Measurements from ENCODE around the gene DTD1.

DTD1 gene

GRCh38 chr20:18715564-18715963, 127.7 kb downstream of the DTD1 start:
- no peak for DNase-seq

- no peak for DNase-seq
Observed at GRCh38 chr20:18717062-18717461, 129.2 kb downstream of the DTD1 start.

- DNase-seq = no peak
Observed at GRCh38 chr20:18718129-18718528, 130.3 kb downstream of the DTD1 start.

GRCh38 chr20:18719426-18719825, 131.6 kb downstream of the DTD1 start:
- DNase-seq = no peak

GRCh38 chr20:18721551-18722115, 133.8 kb downstream of the DTD1 start:
- DNase-seq = no peak

- DNase-seq = no peak
Observed at GRCh38 chr20:18722371-18722770, 134.5 kb downstream of the DTD1 start.

- DNase-seq = no peak
Observed at GRCh38 chr20:18724077-18724476, 136.2 kb downstream of the DTD1 start.

GRCh38 chr20:18724788-18725464, 137.1 kb downstream of the DTD1 start:
- no peak for DNase-seq

- no peak for DNase-seq
Observed at GRCh38 chr20:18727032-18727508, 139.2 kb downstream of the DTD1 start.

- no peak for DNase-seq
Observed at GRCh38 chr20:18728165-18728869, 140.5 kb downstream of the DTD1 start.

- DNase-seq = no peak
Observed at GRCh38 chr20:18728870-18729224, 141.0 kb downstream of the DTD1 start.

- no peak for DNase-seq
Observed at GRCh38 chr20:18729231-18729825, 141.5 kb downstream of the DTD1 start.

GRCh38 chr20:18731940-18732339, 144.1 kb downstream of the DTD1 start:
- no peak for DNase-seq

- DNase-seq = no peak
Observed at GRCh38 chr20:18734525-18735189, 146.8 kb downstream of the DTD1 start.

GRCh38 chr20:18737140-18737539, 149.3 kb downstream of the DTD1 start:
- no peak for DNase-seq

GRCh38 chr20:18738055-18738454, 150.2 kb downstream of the DTD1 start:
- no peak for DNase-seq

GRCh38 chr20:18738888-18739287, 151.0 kb downstream of the DTD1 start:
- DNase-seq = no peak

GRCh38 chr20:18739751-18740166, 151.9 kb downstream of the DTD1 start:
- DNase-seq = no peak

- no peak for DNase-seq
Observed at GRCh38 chr20:18740726-18741125, 152.9 kb downstream of the DTD1 start.

- no peak for DNase-seq
Observed at GRCh38 chr20:18742841-18743240, 155.0 kb downstream of the DTD1 start.

- no peak for DNase-seq
Observed at GRCh38 chr20:18743665-18744440, 156.0 kb downstream of the DTD1 start.

- DNase-seq = no peak
Observed at GRCh38 chr20:18747090-18747489, 159.2 kb downstream of the DTD1 start.

Data from activated CD4-positive, alpha-beta T cell treated with anti-CD3 and anti-CD28 coated beads, Interleukin-10, Interleukin-2, amounts not matched to agents 100 ng/mL and 50 ng/mL, durations not matched to agents 16 hours and 8 hours (primary cell).